ENCODE measurements around the gene RCC1.
A peak's percentile ranks its signal among the peaks of the same experiment; 100 is the strongest.
"Not testable (repeated sequence)": the region's sequence is repeated elsewhere in the genome, so short reads cannot be mapped to it uniquely, and the experiment has no call there.

Gene RCC1

GRCh38 chr1:28551381-28551780 lies 45.5 kb downstream of the RCC1 start:
- DNase-seq = no peak

- DNase-seq = peak; percentile 96
Observed at GRCh38 chr1:28552758-28553663, 47.2 kb downstream of the RCC1 start, which contains the start of gene TRNAU1AP. Gene TRNAU1AP, plus strand, starts transcription at chr1:28553085. Its CDS starts 26 bp downstream, at chr1:28553111.

GRCh38 chr1:28560886-28561285 lies 55.0 kb downstream of the RCC1 start:
- DNase-seq = no peak

GRCh38 chr1:28564310-28564709 lies 58.5 kb downstream of the RCC1 start:
- no peak for DNase-seq

- DNase-seq = no peak
Observed at GRCh38 chr1:28565040-28565439, 59.2 kb downstream of the RCC1 start.

GRCh38 chr1:28565726-28566125 lies 59.9 kb downstream of the RCC1 start:
- no peak for DNase-seq

GRCh38 chr1:28566931-28567330 lies 61.1 kb downstream of the RCC1 start:
- DNase-seq = no peak

GRCh38 chr1:28571911-28572310 lies 66.1 kb downstream of the RCC1 start:
- no peak for DNase-seq

GRCh38 chr1:28572891-28573290 lies 67.0 kb downstream of the RCC1 start:
- peak; percentile 84 for DNase-seq

GRCh38 chr1:28573564-28573963 lies 67.7 kb downstream of the RCC1 start:
- DNase-seq = no peak

GRCh38 chr1:28577052-28577678 lies 71.3 kb downstream of the RCC1 start:
- DNase-seq = peak; percentile 35

- DNase-seq = peak; percentile 38
Observed at GRCh38 chr1:28577738-28578536, 72.1 kb downstream of the RCC1 start.

GRCh38 chr1:28578696-28579218 lies 72.9 kb downstream of the RCC1 start:
- DNase-seq = peak; percentile 15

- DNase-seq = peak; percentile 15
Observed at GRCh38 chr1:28579401-28579800, 73.6 kb downstream of the RCC1 start.

GRCh38 chr1:28580722-28581530 lies 75.1 kb downstream of the RCC1 start:
- DNase-seq = peak; percentile 34

GRCh38 chr1:28581531-28582247 lies 75.8 kb downstream of the RCC1 start:
- DNase-seq = peak; percentile 96

- DNase-seq = peak; percentile 47
Observed at GRCh38 chr1:28582248-28582615, 76.4 kb downstream of the RCC1 start.

- not testable (repeated sequence) for DNase-seq
Observed at GRCh38 chr1:28586585-28587391, 80.9 kb downstream of the RCC1 start.

All from EL (cell line).